Measurements from ENCODE around the gene STAG2.
"Not testable (repeated sequence)": the region's sequence is repeated elsewhere in the genome, so short reads cannot be mapped to it uniquely, and the experiment has no call there.

DNA sequence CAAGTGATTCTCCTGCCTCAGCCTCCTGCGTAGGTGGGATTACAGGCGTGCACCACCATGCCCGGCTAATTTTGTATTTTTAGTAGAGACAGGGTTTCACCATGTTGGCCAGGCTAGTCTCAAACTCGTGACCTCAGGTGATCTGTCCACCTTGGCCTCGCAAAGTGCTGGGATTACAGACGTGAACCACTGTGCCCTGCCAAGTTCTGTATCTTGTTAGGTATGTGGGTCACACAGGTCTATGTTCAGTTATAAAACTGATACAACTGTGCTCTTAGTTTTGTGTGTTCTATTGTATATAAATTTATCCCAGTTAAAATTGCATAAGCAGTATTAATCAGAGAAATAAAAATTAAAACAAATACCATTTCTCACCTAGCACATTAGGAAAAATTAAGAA is 122.9 kb downstream of the STAG2 start:
- TF ChIP-seq, protein P1, sequence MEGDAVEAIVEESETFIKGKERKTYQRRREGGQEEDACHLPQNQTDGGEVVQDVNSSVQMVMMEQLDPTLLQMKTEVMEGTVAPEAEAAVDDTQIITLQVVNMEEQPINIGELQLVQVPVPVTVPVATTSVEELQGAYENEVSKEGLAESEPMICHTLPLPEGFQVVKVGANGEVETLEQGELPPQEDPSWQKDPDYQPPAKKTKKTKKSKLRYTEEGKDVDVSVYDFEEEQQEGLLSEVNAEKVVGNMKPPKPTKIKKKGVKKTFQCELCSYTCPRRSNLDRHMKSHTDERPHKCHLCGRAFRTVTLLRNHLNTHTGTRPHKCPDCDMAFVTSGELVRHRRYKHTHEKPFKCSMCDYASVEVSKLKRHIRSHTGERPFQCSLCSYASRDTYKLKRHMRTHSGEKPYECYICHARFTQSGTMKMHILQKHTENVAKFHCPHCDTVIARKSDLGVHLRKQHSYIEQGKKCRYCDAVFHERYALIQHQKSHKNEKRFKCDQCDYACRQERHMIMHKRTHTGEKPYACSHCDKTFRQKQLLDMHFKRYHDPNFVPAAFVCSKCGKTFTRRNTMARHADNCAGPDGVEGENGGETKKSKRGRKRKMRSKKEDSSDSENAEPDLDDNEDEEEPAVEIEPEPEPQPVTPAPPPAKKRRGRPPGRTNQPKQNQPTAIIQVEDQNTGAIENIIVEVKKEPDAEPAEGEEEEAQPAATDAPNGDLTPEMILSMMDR (conservative IDR thresholded peaks at IDR 0.05; ENCODE audit: low read depth, low read length) = not testable (repeated sequence)
- not testable (repeated sequence) for TF ChIP-seq EZH2 (IDR thresholded peaks at IDR 0.05; ENCODE audit: low read length, unreplicated experiment); EZH2phosphoT487 (IDR thresholded peaks at IDR 0.05; ENCODE audit: borderline replicate concordance, low read length)
